ENCODE measurements around the gene LRRC36.

LRRC36 gene

GRCh38 chr16:67419931-67420330 is 93.3 kb downstream of the LRRC36 start:
- no peaks in the 10 kb centered on the region for H3K36me3 ChIP-seq (ENCODE audit: insufficient read depth, low read length)
- H3K79me2 ChIP-seq (ENCODE audit: insufficient read depth, low read length), result no peaks in the 10 kb centered on the region

GRCh38 chr16:67421030-67421429 is 94.4 kb downstream of the LRRC36 start:
- no peak overlapping the region for H3K4me3 ChIP-seq (ENCODE audit: low read depth in 1 of 2, low read length in 2 of 2)
- H3K27ac ChIP-seq (ENCODE audit: low read length), result no peak overlapping the region
- H3K4me1 ChIP-seq (ENCODE audit: insufficient read depth, low read length), result no peaks in the 10 kb centered on the region
- no peaks in the 10 kb centered on the region for H3K36me3 ChIP-seq (ENCODE audit: insufficient read depth, low read length)
- TF ChIP-seq CTCF (IDR thresholded peaks at IDR 0.05; ENCODE audit: borderline replicate concordance, extremely low read depth, low read length, poor library complexity, severe bottlenecking), result no peak
- no peak for TF ChIP-seq EZH2 (IDR thresholded peaks at IDR 0.05; ENCODE audit: borderline replicate concordance, low read depth, low read length, severe bottlenecking)
- ATAC-seq (ENCODE audit: insufficient read depth, low read depth) (no peak), DNase-seq (no peak)
- no peaks in the 10 kb centered on the region for H4K20me1 ChIP-seq (ENCODE audit: insufficient read depth, low read length)
- no peak overlapping the region for H2AFZ ChIP-seq (ENCODE audit: low read depth, low read length)
- no peak overlapping the region for H3K4me2 ChIP-seq (ENCODE audit: insufficient read depth, low read length)
- no peaks in the 10 kb centered on the region for H3K27me3 ChIP-seq (ENCODE audit: insufficient read depth, low read length, poor library complexity)
- H3K9ac ChIP-seq (ENCODE audit: low read depth, low read length), result no peak overlapping the region
- H3K79me2 ChIP-seq (ENCODE audit: insufficient read depth, low read length), result no peaks in the 10 kb centered on the region
- H3K9me3 ChIP-seq (ENCODE audit: insufficient read depth, low read length, severe bottlenecking), result no peaks in the 10 kb centered on the region

More at GRCh38 chr16:67419931-67420330, 93.3 kb downstream of the LRRC36 start:
- H2AFZ ChIP-seq (ENCODE audit: low read depth, low read length), result no peak overlapping the region
- no peak for ATAC-seq (ENCODE audit: insufficient read depth, low read depth)
- no peaks in the 10 kb centered on the region for H3K9me3 ChIP-seq (ENCODE audit: insufficient read depth, low read length, severe bottlenecking)
- H3K4me1 ChIP-seq (ENCODE audit: insufficient read depth, low read length), result no peaks in the 10 kb centered on the region
- H3K27ac ChIP-seq (ENCODE audit: low read length), result no peak overlapping the region
- H4K20me1 ChIP-seq (ENCODE audit: insufficient read depth, low read length), result no peaks in the 10 kb centered on the region
- TF ChIP-seq CTCF (IDR thresholded peaks at IDR 0.05; ENCODE audit: borderline replicate concordance, extremely low read depth, low read length, poor library complexity, severe bottlenecking) (no peak), EZH2 (IDR thresholded peaks at IDR 0.05; ENCODE audit: borderline replicate concordance, low read depth, low read length, severe bottlenecking) (no peak)
- H3K4me2 ChIP-seq (ENCODE audit: insufficient read depth, low read length), result no peak overlapping the region
- H3K9ac ChIP-seq (ENCODE audit: low read depth, low read length), result no peak overlapping the region
- DNase-seq, result no peak
- H3K27me3 ChIP-seq (ENCODE audit: insufficient read depth, low read length, poor library complexity), result no peaks in the 10 kb centered on the region
- H3K4me3 ChIP-seq (ENCODE audit: low read depth in 1 of 2, low read length in 2 of 2), result no peak overlapping the region

- no peak for ATAC-seq (ENCODE audit: insufficient read depth, low read depth)
- peaks cover 3% of the 10 kb centered on the region; the same call in 1 of the 2 replicates for H4K20me1 ChIP-seq (ENCODE audit: insufficient read depth, low read length)
- no peaks in the 10 kb centered on the region for H3K9me3 ChIP-seq (ENCODE audit: insufficient read depth, low read length, severe bottlenecking)
- no peak for DNase-seq
- no peaks in the 10 kb centered on the region for H3K4me1 ChIP-seq (ENCODE audit: insufficient read depth, low read length)
- no peak overlapping the region for H2AFZ ChIP-seq (ENCODE audit: low read depth, low read length)
- H3K9ac ChIP-seq (ENCODE audit: low read depth, low read length), result no peak overlapping the region
- no peak overlapping the region for H3K4me3 ChIP-seq (ENCODE audit: low read depth in 1 of 2, low read length in 2 of 2)
- H3K79me2 ChIP-seq (ENCODE audit: insufficient read depth, low read length), result no peaks in the 10 kb centered on the region
- no peak overlapping the region for H3K27ac ChIP-seq (ENCODE audit: low read length)
- no peak for TF ChIP-seq EZH2 (IDR thresholded peaks at IDR 0.05; ENCODE audit: borderline replicate concordance, low read depth, low read length, severe bottlenecking)
- H3K36me3 ChIP-seq (ENCODE audit: insufficient read depth, low read length), result no peaks in the 10 kb centered on the region
- H3K4me2 ChIP-seq (ENCODE audit: insufficient read depth, low read length), result no peak overlapping the region
- H3K27me3 ChIP-seq (ENCODE audit: insufficient read depth, low read length, poor library complexity), result peaks cover 3% of the 10 kb centered on the region
Observed at GRCh38 chr16:67423015-67423414, 96.4 kb downstream of the LRRC36 start.

GRCh38 chr16:67423611-67424260 is 97.1 kb downstream of the LRRC36 start:
- Histone ChIP-seq H3K4me2 (ENCODE audit: insufficient read depth, low read length) (no peak overlapping the region), H4K20me1 (ENCODE audit: insufficient read depth, low read length) (peaks cover 11% of the 10 kb centered on the region), H3K79me2 (ENCODE audit: insufficient read depth, low read length) (no peaks in the 10 kb centered on the region), H2AFZ (ENCODE audit: low read depth, low read length) (no peak overlapping the region), H3K4me1 (ENCODE audit: insufficient read depth, low read length) (no peaks in the 10 kb centered on the region), H3K36me3 (ENCODE audit: insufficient read depth, low read length) (no peaks in the 10 kb centered on the region), H3K9ac (ENCODE audit: low read depth, low read length) (no peak overlapping the region), H3K4me3 (ENCODE audit: low read depth in 1 of 2, low read length in 2 of 2) (no peak overlapping the region), H3K27ac (ENCODE audit: low read length) (no peak overlapping the region), H3K9me3 (ENCODE audit: insufficient read depth, low read length, severe bottlenecking) (no peaks in the 10 kb centered on the region), H3K27me3 (ENCODE audit: insufficient read depth, low read length, poor library complexity) (peaks cover 10% of the 10 kb centered on the region)
- TF ChIP-seq EZH2 (IDR thresholded peaks at IDR 0.05; ENCODE audit: borderline replicate concordance, low read depth, low read length, severe bottlenecking), result no peak
- no peak for TF ChIP-seq CTCF (IDR thresholded peaks at IDR 0.05; ENCODE audit: borderline replicate concordance, extremely low read depth, low read length, poor library complexity, severe bottlenecking)
- DNase-seq, result no peak
- ATAC-seq (ENCODE audit: insufficient read depth, low read depth), result no peak
